Gastroesophageal sphincter (tissue), 4 donors: ENCODE measurements around the gene ENPP3. TPM values are rescaled to one million over a fixed set of nuclear protein-coding genes. Genes with fewer than 3 reads are reported as not detected.

Source experiments
- ATAC-seq: fragments of 150-250 bp; one replicate; pipeline ENCODE4 v1.9.1; 2016; ENCODE audit warnings: mild to moderate bottlenecking, moderate library complexity
- H3K27ac ChIP-seq, 4 donors: fragments of 200-600 bp; sonication (generic) in 3 of 4; 1 replicate in 3 of 4; 2 replicates in 1 of 4; pipeline ENCODE4 v1.5.1; 2016 to 2019
- H3K27me3 ChIP-seq: fragments of 200-600 bp; sonication (generic); one replicate; pipeline ENCODE4 v1.5.1; 2019
- H3K36me3 ChIP-seq, 2 donors: fragments of 200-600 bp; sonication (generic); one replicate each; pipeline ENCODE4 v1.5.1; 2019; ENCODE audit warnings: control low read depth in 1 of 2
- H3K4me1 ChIP-seq, 3 donors: fragments of 200-600 bp; sonication (generic); 1 replicate in 2 of 3; 2 replicates in 1 of 3; pipeline ENCODE4 v1.5.1; 2016 to 2019; ENCODE audit warnings: control low read depth in 2 of 3
- H3K4me3 ChIP-seq, 2 donors: fragments of 200-600 bp; sonication (generic); one replicate each; pipeline ENCODE4 v1.5.1; 2019; ENCODE audit warnings: mild to moderate bottlenecking in 1 of 2, moderate library complexity in 1 of 2
- H3K9me3 ChIP-seq, 3 donors: fragments of 200-600 bp; sonication (generic); one replicate each; pipeline ENCODE4 v1.5.1; 2017 to 2019; ENCODE audit warnings: control low read depth in 2 of 3
- CTCF ChIP-seq, 4 experiments: fragments of 200-600 bp in 2 of 4; fragments of 450-650 bp in 2 of 4; sonication (generic) in 1 of 4; IDR thresholded peaks; one replicate each; pipeline ENCODE4 v1.5.1; 2017 to 2019; ENCODE audit warnings: antibody characterized with exemption in 4 of 4, mild to moderate bottlenecking in 2 of 4, moderate library complexity in 2 of 4
- EP300 ChIP-seq: sonication (generic); formaldehyde crosslinking; IDR thresholded peaks from one replicate; pipeline ENCODE4 v1.6.1; 2017; ENCODE audit warnings: antibody characterized with exemption, mild to moderate bottlenecking
- POLR2A ChIP-seq, 2 donors: fragments of 450-650 bp; IDR thresholded peaks; one replicate each; pipeline ENCODE4 v1.6.1; 2017; ENCODE audit warnings: antibody characterized with exemption in 2 of 2, mild to moderate bottlenecking in 2 of 2, moderate library complexity in 1 of 2
- POLR2AphosphoS5 ChIP-seq: sonication (generic); formaldehyde crosslinking; IDR thresholded peaks from one replicate; pipeline ENCODE4 v1.6.1; 2017; ENCODE audit warnings: antibody characterized with exemption
- WGBS, 2 donors: methylation state at CpG; one replicate each; pipeline ENCODE4 v1.1.5; 2018; ENCODE audit warnings: low coverage in 1 of 2; 5-methylcytosine and 5-hydroxymethylcytosine counted together
- total RNA-seq, 4 donors: library from RNA; depleted of rRNA; stranded (reverse); fragments of >200 nt; gene quantifications; one replicate each; pipeline ENCODE4 v1.1.0, GENCODE V29; 2016

ENPP3 gene
- total RNA-seq, 4 donors from 2014 or later, result 0.35 to 1.5 (median 0.39) TPM; not detected in 1

GRCh38 chr6:131736003-131736596, 99.0 kb downstream of the ENPP3 start:
- no peaks in the 10 kb centered on the region for H3K36me3 ChIP-seq
- H3K4me3 ChIP-seq, result no peak overlapping the region
- TF ChIP-seq CTCF (IDR thresholded peaks at IDR 0.05) (no peak), POLR2A (IDR thresholded peaks at IDR 0.05) (no peak), POLR2AphosphoS5 (no peak), EP300 (no peak)
- no peaks in the 10 kb centered on the region for H3K27me3 ChIP-seq
- no peak for ATAC-seq
- H3K9me3 ChIP-seq, result no peaks in the 10 kb centered on the region
- H3K27ac ChIP-seq, result no peak overlapping the region
- no peaks in the 10 kb centered on the region for H3K4me1 ChIP-seq
- WGBS, 2 donors, result 83 to 100% methylated on average over 1 to 9 of the region's 9 CpGs

DNA sequence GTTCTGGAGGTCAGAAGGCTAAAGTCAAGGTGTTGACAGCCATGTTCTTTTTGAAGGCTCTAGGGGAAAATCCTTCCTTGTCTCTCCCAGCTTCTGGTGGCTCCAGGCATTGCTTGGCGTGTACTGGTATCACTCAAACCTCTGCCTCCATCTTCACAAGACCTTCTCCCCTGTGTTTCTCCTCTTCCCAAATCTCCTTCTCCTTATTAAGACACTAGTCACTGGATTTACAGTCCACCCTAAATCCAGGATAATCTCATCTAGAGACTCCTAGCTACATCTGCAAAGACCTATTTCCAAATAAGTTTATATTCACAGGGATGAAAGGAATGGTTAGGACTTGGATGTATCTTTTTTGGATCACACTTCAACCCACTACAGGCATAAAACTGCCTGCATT, 99.7 kb downstream of the ENPP3 start:
- no peaks in the 10 kb centered on the region for H3K36me3 ChIP-seq
- no peak overlapping the region for H3K4me3 ChIP-seq
- H3K4me1 ChIP-seq, result no peaks in the 10 kb centered on the region
- ATAC-seq, result no peak
- no peaks in the 10 kb centered on the region for H3K9me3 ChIP-seq
- TF ChIP-seq POLR2A (IDR thresholded peaks at IDR 0.05), result no peak
- no peak for TF ChIP-seq EP300
- no peak for TF ChIP-seq CTCF (IDR thresholded peaks at IDR 0.05)
- TF ChIP-seq POLR2AphosphoS5, result no peak
- no peak overlapping the region for H3K27ac ChIP-seq
- WGBS, 2 donors, result 100% methylated on average over 1 of the region's 1 CpG; no CpG with 5 or more reads in 1 of the 2 donors
- H3K27me3 ChIP-seq, result no peaks in the 10 kb centered on the region

DNA sequence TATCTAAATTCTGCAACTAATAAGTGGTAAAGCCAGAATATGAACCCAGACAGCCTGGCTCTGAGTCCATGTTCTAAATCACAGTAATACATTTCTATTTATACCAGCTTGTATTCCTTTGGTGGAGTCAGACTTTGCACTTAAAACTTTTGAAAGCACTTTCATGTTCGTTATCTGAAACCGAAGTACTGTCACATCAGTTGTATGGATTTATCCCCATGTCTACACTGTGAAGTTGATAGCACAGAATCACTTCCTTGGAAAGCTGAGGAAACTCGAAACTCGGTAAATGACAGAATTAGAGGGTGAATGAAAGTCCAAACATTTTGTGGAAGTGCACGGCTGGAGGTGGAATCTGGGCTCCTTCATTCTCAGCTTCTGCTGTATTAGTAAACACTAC, 102.0 kb downstream of the ENPP3 start:
- no peak overlapping the region for H3K4me3 ChIP-seq
- no peak for TF ChIP-seq CTCF (IDR thresholded peaks at IDR 0.05)
- no peak for TF ChIP-seq POLR2A (IDR thresholded peaks at IDR 0.05)
- TF ChIP-seq POLR2AphosphoS5, result no peak
- TF ChIP-seq EP300, result no peak
- no peaks in the 10 kb centered on the region for H3K9me3 ChIP-seq
- no peak for ATAC-seq
- H3K27ac ChIP-seq, result no peak overlapping the region
- no peaks in the 10 kb centered on the region for H3K27me3 ChIP-seq
- no peaks in the 10 kb centered on the region for H3K4me1 ChIP-seq
- WGBS, 2 donors, result 70 to 93% methylated on average over 5 of the region's 5 CpGs
- H3K36me3 ChIP-seq, result no peaks in the 10 kb centered on the region

- Histone ChIP-seq H3K9me3 (no peaks in the 10 kb centered on the region), H3K27me3 (no peaks in the 10 kb centered on the region), H3K4me1 (no peaks in the 10 kb centered on the region), H3K27ac (no peak overlapping the region), H3K4me3 (no peak overlapping the region), H3K36me3 (no peaks in the 10 kb centered on the region)
- TF ChIP-seq EP300, result no peak
- TF ChIP-seq POLR2A (IDR thresholded peaks at IDR 0.05), result no peak
- no peak for TF ChIP-seq CTCF (IDR thresholded peaks at IDR 0.05)
- TF ChIP-seq POLR2AphosphoS5, result no peak
- WGBS, 2 donors, result 88 to 100% methylated on average over 4 of the region's 4 CpGs
- ATAC-seq, result no peak
These were observed 103.1 kb downstream of the ENPP3 start for GRCh38 chr6:131740161-131740560.

GRCh38 chr6:131741688-131742393, 104.7 kb downstream of the ENPP3 start:
- WGBS, 2 donors, result 67 to 70% methylated on average over 3 of the region's 3 CpGs
- Histone ChIP-seq H3K4me1 (no peaks in the 10 kb centered on the region), H3K27ac (no peak overlapping the region), H3K27me3 (no peaks in the 10 kb centered on the region), H3K36me3 (no peaks in the 10 kb centered on the region), H3K9me3 (no peaks in the 10 kb centered on the region), H3K4me3 (no peak overlapping the region)
- no peak for TF ChIP-seq POLR2A (IDR thresholded peaks at IDR 0.05)
- no peak for TF ChIP-seq CTCF (IDR thresholded peaks at IDR 0.05)
- no peak for TF ChIP-seq EP300
- TF ChIP-seq POLR2AphosphoS5, result no peak
- ATAC-seq, result no peak
